HEK293 (cell line): Measurements from ENCODE around the gene RAP1GAP.

Experiments used
- TCF7L2 ChIP-seq: IDR thresholded peaks from 2 replicates; pipeline ENCODE4 v1.6.1; 2011; ENCODE audit warnings: low read depth, mild to moderate bottlenecking, inconsistent platforms, low read length, moderate library complexity, borderline replicate concordance
- ZBTB17 ChIP-seq: fragments of 450-650 bp; formaldehyde crosslinking; IDR thresholded peaks from 2 replicates; pipeline ENCODE4 v1.5.1; 2016; ENCODE audit warnings: missing biosample characterization, missing genetic modification characterization
- ZBTB20 ChIP-seq: fragments of 450-650 bp; formaldehyde crosslinking; IDR thresholded peaks from 2 replicates; pipeline ENCODE4 v1.5.1; 2016; ENCODE audit warnings: missing biosample characterization, missing genetic modification characterization
- ZNF140 ChIP-seq: fragments of 450-650 bp; formaldehyde crosslinking; IDR thresholded peaks from 2 replicates; pipeline ENCODE4 v1.5.1; 2016; ENCODE audit warnings: missing biosample characterization, missing genetic modification characterization
- ZNF24 ChIP-seq: fragments of 450-650 bp; formaldehyde crosslinking; IDR thresholded peaks from 2 replicates; pipeline ENCODE4 v1.5.1; 2016; ENCODE audit warnings: missing biosample characterization, missing genetic modification characterization
- ZNF510 ChIP-seq: fragments of 450-650 bp; formaldehyde crosslinking; IDR thresholded peaks from 2 replicates; pipeline ENCODE4 v1.5.1; 2018; ENCODE audit warnings: mild to moderate bottlenecking, missing genetic modification characterization, missing biosample characterization; ENCODE audit not compliant: insufficient replicate concordance
- ZNF768 ChIP-seq: fragments of 450-650 bp; formaldehyde crosslinking; IDR thresholded peaks from 2 replicates; pipeline ENCODE4 v1.5.1; 2018; ENCODE audit warnings: missing biosample characterization, mild to moderate bottlenecking, missing genetic modification characterization
- ZSCAN23 ChIP-seq: fragments of 450-650 bp; formaldehyde crosslinking; IDR thresholded peaks from 2 replicates; pipeline ENCODE4 v1.5.1; 2016; ENCODE audit warnings: missing biosample characterization, missing genetic modification characterization
- TF ChIP-seq, protein P1 (sequence below): fragments of 450-650 bp; formaldehyde crosslinking; IDR thresholded peaks from 2 replicates; pipeline ENCODE4 v1.5.1; 2016; ENCODE audit warnings: missing biosample characterization, missing genetic modification characterization
- TF ChIP-seq, protein P2 (sequence below): fragments of 450-650 bp; formaldehyde crosslinking; IDR thresholded peaks from 2 replicates; pipeline ENCODE4 v1.5.1; 2017; ENCODE audit warnings: missing biosample characterization, missing genetic modification characterization
- TF ChIP-seq, protein P3 (sequence below): fragments of 450-650 bp; formaldehyde crosslinking; IDR thresholded peaks from 2 replicates; pipeline ENCODE4 v1.5.1; 2016; ENCODE audit warnings: missing biosample characterization, missing genetic modification characterization
- TF ChIP-seq, protein P4 (sequence below): fragments of 450-650 bp; formaldehyde crosslinking; IDR thresholded peaks from 2 replicates; pipeline ENCODE4 v1.5.1; 2016; ENCODE audit warnings: missing biosample characterization, missing genetic modification characterization

DNA sequence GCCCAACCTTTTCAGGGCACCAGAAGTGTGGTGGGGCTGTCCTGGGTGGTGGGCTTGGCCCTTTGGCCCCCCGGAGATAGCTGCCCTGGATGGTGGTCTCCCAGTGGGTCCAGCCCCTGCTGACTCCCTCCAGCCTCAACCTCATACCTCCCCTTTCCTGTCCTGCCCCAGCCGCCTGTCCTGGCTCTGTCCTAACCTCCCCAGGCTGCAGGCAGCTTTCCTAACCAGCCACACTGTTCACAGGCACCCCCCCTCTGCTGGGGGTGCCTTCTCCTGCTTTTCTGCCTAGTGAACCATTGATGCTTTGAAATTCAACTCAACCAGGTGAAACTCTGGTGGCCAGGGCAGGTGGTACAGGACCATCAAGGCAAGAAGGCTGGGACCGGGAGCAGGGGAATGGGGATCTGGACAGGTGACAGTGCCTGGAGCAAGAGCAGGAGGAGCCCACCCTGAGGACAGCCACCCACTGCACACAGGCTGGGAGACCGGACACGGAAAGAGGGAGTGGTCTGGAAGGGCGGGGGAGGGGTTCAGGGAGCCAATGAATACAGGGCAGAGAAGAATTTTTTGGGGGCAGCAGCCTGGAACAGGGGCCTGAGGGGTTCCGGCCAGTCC is 35.9 kb downstream of the RAP1GAP start:
- TF ChIP-seq, protein P1, sequence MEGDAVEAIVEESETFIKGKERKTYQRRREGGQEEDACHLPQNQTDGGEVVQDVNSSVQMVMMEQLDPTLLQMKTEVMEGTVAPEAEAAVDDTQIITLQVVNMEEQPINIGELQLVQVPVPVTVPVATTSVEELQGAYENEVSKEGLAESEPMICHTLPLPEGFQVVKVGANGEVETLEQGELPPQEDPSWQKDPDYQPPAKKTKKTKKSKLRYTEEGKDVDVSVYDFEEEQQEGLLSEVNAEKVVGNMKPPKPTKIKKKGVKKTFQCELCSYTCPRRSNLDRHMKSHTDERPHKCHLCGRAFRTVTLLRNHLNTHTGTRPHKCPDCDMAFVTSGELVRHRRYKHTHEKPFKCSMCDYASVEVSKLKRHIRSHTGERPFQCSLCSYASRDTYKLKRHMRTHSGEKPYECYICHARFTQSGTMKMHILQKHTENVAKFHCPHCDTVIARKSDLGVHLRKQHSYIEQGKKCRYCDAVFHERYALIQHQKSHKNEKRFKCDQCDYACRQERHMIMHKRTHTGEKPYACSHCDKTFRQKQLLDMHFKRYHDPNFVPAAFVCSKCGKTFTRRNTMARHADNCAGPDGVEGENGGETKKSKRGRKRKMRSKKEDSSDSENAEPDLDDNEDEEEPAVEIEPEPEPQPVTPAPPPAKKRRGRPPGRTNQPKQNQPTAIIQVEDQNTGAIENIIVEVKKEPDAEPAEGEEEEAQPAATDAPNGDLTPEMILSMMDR, result no peak
- TF ChIP-seq, protein P2, sequence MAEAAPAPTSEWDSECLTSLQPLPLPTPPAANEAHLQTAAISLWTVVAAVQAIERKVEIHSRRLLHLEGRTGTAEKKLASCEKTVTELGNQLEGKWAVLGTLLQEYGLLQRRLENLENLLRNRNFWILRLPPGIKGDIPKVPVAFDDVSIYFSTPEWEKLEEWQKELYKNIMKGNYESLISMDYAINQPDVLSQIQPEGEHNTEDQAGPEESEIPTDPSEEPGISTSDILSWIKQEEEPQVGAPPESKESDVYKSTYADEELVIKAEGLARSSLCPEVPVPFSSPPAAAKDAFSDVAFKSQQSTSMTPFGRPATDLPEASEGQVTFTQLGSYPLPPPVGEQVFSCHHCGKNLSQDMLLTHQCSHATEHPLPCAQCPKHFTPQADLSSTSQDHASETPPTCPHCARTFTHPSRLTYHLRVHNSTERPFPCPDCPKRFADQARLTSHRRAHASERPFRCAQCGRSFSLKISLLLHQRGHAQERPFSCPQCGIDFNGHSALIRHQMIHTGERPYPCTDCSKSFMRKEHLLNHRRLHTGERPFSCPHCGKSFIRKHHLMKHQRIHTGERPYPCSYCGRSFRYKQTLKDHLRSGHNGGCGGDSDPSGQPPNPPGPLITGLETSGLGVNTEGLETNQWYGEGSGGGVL (tag by site-specific recombination), result no peak
- TF ChIP-seq, protein P3, sequence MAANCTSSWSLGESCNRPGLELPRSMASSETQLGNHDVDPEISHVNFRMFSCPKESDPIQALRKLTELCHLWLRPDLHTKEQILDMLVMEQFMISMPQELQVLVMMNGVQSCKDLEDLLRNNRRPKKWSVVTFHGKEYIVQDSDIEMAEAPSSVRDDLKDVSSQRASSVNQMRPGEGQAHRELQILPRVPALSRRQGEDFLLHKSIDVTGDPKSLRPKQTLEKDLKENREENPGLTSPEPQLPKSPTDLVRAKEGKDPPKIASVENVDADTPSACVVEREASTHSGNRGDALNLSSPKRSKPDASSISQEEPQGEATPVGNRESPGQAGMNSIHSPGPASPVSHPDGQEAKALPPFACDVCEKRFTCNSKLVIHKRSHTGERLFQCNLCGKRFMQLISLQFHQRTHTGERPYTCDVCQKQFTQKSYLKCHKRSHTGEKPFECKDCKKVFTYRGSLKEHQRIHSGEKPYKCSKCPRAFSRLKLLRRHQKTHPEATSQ (tag by site-specific recombination), result no peak
- TF ChIP-seq, protein P4, sequence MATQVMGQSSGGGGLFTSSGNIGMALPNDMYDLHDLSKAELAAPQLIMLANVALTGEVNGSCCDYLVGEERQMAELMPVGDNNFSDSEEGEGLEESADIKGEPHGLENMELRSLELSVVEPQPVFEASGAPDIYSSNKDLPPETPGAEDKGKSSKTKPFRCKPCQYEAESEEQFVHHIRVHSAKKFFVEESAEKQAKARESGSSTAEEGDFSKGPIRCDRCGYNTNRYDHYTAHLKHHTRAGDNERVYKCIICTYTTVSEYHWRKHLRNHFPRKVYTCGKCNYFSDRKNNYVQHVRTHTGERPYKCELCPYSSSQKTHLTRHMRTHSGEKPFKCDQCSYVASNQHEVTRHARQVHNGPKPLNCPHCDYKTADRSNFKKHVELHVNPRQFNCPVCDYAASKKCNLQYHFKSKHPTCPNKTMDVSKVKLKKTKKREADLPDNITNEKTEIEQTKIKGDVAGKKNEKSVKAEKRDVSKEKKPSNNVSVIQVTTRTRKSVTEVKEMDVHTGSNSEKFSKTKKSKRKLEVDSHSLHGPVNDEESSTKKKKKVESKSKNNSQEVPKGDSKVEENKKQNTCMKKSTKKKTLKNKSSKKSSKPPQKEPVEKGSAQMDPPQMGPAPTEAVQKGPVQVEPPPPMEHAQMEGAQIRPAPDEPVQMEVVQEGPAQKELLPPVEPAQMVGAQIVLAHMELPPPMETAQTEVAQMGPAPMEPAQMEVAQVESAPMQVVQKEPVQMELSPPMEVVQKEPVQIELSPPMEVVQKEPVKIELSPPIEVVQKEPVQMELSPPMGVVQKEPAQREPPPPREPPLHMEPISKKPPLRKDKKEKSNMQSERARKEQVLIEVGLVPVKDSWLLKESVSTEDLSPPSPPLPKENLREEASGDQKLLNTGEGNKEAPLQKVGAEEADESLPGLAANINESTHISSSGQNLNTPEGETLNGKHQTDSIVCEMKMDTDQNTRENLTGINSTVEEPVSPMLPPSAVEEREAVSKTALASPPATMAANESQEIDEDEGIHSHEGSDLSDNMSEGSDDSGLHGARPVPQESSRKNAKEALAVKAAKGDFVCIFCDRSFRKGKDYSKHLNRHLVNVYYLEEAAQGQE (tag by site-specific recombination), result no peak
- TF ChIP-seq ZNF768 (no peak), ZNF510 (tag by site-specific recombination) (no peak), ZBTB17 (tag by site-specific recombination) (no peak), ZNF140 (tag by site-specific recombination) (no peak), TCF7L2 (no peak), ZSCAN23 (tag by site-specific recombination) (no peak), ZNF24 (no peak), ZBTB20 (tag by site-specific recombination) (no peak)
